SH-SY5Y (cell line): ENCODE data around the gene BPIFB1.

Source experiments
- GATA2 ChIP-seq: IDR thresholded peaks from 2 replicates; pipeline ENCODE4 v1.6.1; 2011; ENCODE audit warnings: mild to moderate bottlenecking, low read depth, low read length
- GATA3 ChIP-seq: IDR thresholded peaks from 2 replicates; pipeline ENCODE4 v1.6.1; 2011; ENCODE audit warnings: low read depth, mild to moderate bottlenecking, low read length, moderate library complexity

DNA sequence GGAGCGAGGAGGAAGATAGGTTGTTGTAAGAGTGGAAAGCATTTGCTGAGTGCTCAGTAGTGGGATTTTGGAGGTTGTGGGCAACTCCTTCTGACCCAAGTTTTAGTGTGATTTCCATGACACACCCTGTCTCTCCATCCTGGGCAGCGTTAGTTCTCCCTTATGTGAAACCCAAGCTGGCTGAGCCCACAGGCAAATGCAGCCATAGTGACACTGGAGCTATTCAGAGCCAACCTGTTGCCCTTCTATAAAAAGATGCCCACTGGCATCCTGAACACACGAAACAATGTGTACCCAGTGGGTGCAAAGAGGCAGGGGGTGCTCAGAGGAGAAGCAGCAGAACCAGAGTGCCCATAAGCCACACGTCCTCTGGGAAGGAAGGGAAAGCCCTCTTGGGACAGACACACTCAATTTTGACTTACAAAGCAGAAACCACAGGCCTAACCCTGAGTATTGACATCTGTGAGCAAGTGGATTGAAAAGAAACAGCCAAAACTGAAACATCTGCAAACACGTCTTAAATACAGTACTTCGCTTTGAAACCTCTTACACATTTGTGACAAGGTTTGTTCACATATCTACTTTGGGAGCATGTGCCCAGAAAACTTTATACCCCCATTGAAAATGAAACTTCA, 54.6 kb downstream of the BPIFB1 start:
- no peak for TF ChIP-seq GATA2
- TF ChIP-seq GATA3 = no peak
